Uterus (tissue), 4 donors: Measurements from ENCODE around the gene MAD1L1. TPM values are rescaled to one million over a fixed set of nuclear protein-coding genes. Genes with fewer than 3 reads are reported as not detected.

ENCODE experiments used
- DNase-seq, 2 donors: peaks; one replicate each; pipeline ENCODE4 v3.0.0-alpha.2; 2019 to 2020
- H3K27ac ChIP-seq, 2 donors: fragments of 200-600 bp; sonication (generic); 1 replicate in 1 of 2; 2 replicates in 1 of 2; pipeline ENCODE4 v1.5.1; 2016 to 2018
- H3K27me3 ChIP-seq, 2 donors: fragments of 200-600 bp; sonication (generic); one replicate each; pipeline ENCODE4 v1.5.1; 2018 to 2019; ENCODE audit warnings: control low read depth in 1 of 2
- H3K36me3 ChIP-seq, 2 donors: fragments of 200-600 bp; sonication (generic); one replicate each; pipeline ENCODE4 v1.5.1; 2019; ENCODE audit warnings: control low read depth in 1 of 2
- H3K4me1 ChIP-seq, 2 donors: fragments of 200-600 bp; sonication (generic); one replicate each; pipeline ENCODE4 v1.5.1; 2018 to 2019; ENCODE audit warnings: control low read depth in 1 of 2
- H3K4me3 ChIP-seq, 2 donors: fragments of 200-600 bp; sonication (generic); 1 replicate in 1 of 2; 2 replicates in 1 of 2; pipeline ENCODE4 v1.5.1; 2018 to 2019; ENCODE audit warnings: mild to moderate bottlenecking in 1 of 2
- H3K9me3 ChIP-seq, 2 donors: fragments of 200-600 bp; sonication (generic); one replicate each; pipeline ENCODE4 v1.5.1; 2019; ENCODE audit warnings: control low read depth in 1 of 2
- CTCF ChIP-seq, 4 experiments: fragments of 200-600 bp in 2 of 4; fragments of 450-650 bp in 2 of 4; sonication (generic) in 2 of 4; IDR thresholded peaks; one replicate each; pipeline ENCODE4 v1.5.1; 2016 to 2019; ENCODE audit warnings: antibody characterized with exemption in 4 of 4, mild to moderate bottlenecking in 2 of 4, moderate library complexity in 1 of 4
- POLR2A ChIP-seq, 2 donors: fragments of 450-650 bp; IDR thresholded peaks; one replicate each; pipeline ENCODE4 v1.6.1; 2016; ENCODE audit warnings: antibody characterized with exemption in 2 of 2, mild to moderate bottlenecking in 1 of 2, moderate library complexity in 1 of 2
- intact Hi-C: fragments of 100-400 bp; cut with DNase I; formaldehyde crosslinking; loops from one replicate; pipeline ENCODE4 v1.15.1; 2023; ENCODE audit warnings: low total_unique reads
- total RNA-seq, 4 donors: library from RNA; depleted of rRNA in 3 of 4; stranded (reverse); fragments of >200 nt in 3 of 4; gene quantifications; one replicate each; pipeline versions ENCODE4 v1.1.0 to v1.2.4, GENCODE V29; 2014 to 2023
- donor health status: DM: yes; HTN: yes; CAD: no.

Gene MAD1L1
- total RNA-seq, 4 donors from 2014 or later, result 13.3 to 37.4 (median 33.1) TPM

- intact Hi-C loops, result no loop called here
- Histone ChIP-seq H3K27me3 (no peaks in the 10 kb centered on the region), H3K9me3 (no peaks in the 10 kb centered on the region), H3K4me1 (no peaks in the 10 kb centered on the region), H3K27ac (no peak overlapping the region), H3K36me3 (no peaks in the 10 kb centered on the region), H3K4me3 (no peak overlapping the region)
- TF ChIP-seq POLR2A (IDR thresholded peaks at IDR 0.05) (no peak), CTCF (IDR thresholded peaks at IDR 0.05) (no peak)
- no peak for DNase-seq
Measured at GRCh38 chr7:2181077-2181854, 51.5 kb downstream of the MAD1L1 start.

- Histone ChIP-seq H3K4me3 (no peak overlapping the region), H3K9me3 (no peaks in the 10 kb centered on the region), H3K4me1 (no peaks in the 10 kb centered on the region), H3K27ac (no peak overlapping the region), H3K27me3 (no peaks in the 10 kb centered on the region), H3K36me3 (no peaks in the 10 kb centered on the region)
- no peak for DNase-seq
- TF ChIP-seq POLR2A (IDR thresholded peaks at IDR 0.05) (no peak), CTCF (IDR thresholded peaks at IDR 0.05) (no peak)
- intact Hi-C loops, result no loop called here
Measured at GRCh38 chr7:2180081-2180480, 52.7 kb downstream of the MAD1L1 start.

GRCh38 chr7:2175514-2175913, 57.2 kb downstream of the MAD1L1 start:
- no peak overlapping the region for H3K4me3 ChIP-seq
- H3K27ac ChIP-seq, result peak overlapping the region; percentile 44 to 60
- intact Hi-C loops, result no loop called here
- H3K27me3 ChIP-seq, result no peaks in the 10 kb centered on the region
- peaks cover 0 to 4% of the 10 kb centered on the region in 2 donors for H3K4me1 ChIP-seq
- H3K9me3 ChIP-seq, result no peaks in the 10 kb centered on the region
- peak; percentile 51 to 55 for DNase-seq
- TF ChIP-seq POLR2A (IDR thresholded peaks at IDR 0.05) (no peak), CTCF (IDR thresholded peaks at IDR 0.05) (no peak)
- no peaks in the 10 kb centered on the region for H3K36me3 ChIP-seq

- Histone ChIP-seq H3K27ac (peak overlapping the region; percentile 44 to 60), H3K36me3 (no peaks in the 10 kb centered on the region), H3K4me1 (peaks cover 0 to 4% of the 10 kb centered on the region in 2 donors), H3K4me3 (no peak overlapping the region), H3K9me3 (no peaks in the 10 kb centered on the region), H3K27me3 (no peaks in the 10 kb centered on the region)
- intact Hi-C loops, result no loop called here
- TF ChIP-seq POLR2A (IDR thresholded peaks at IDR 0.05) (no peak), CTCF (IDR thresholded peaks at IDR 0.05) (no peak)
- DNase-seq, result no peak
Measured at GRCh38 chr7:2175091-2175490, 57.7 kb downstream of the MAD1L1 start.

- no peak for DNase-seq
- Histone ChIP-seq H3K4me1 (peaks cover 0 to 4% of the 10 kb centered on the region in 2 donors), H3K4me3 (no peak overlapping the region), H3K9me3 (no peaks in the 10 kb centered on the region), H3K27ac (no peak overlapping the region), H3K27me3 (no peaks in the 10 kb centered on the region), H3K36me3 (no peaks in the 10 kb centered on the region)
- intact Hi-C loops, result no loop called here
- no peak for TF ChIP-seq CTCF (IDR thresholded peaks at IDR 0.05)
- TF ChIP-seq POLR2A (IDR thresholded peaks at IDR 0.05), result no peak
Measured at GRCh38 chr7:2173189-2173827, 59.4 kb downstream of the MAD1L1 start.
